Mesendoderm (in vitro differentiated cells): ENCODE data around the gene TMPRSS11F. TPM values are rescaled to one million over a fixed set of nuclear protein-coding genes. Genes with fewer than 3 reads are reported as not detected.
"Not testable (repeated sequence)": the region's sequence is repeated elsewhere in the genome, so short reads cannot be mapped to it uniquely, and the experiment has no call there.

Experiments used
- DNase-seq: peaks from one replicate; pipeline ENCODE4 v3.0.0; 2013
- H2AK5ac ChIP-seq: 2 replicates; pipeline ENCODE4 v1.6.1; 2013; ENCODE audit warnings: low read length, inconsistent platforms
- H2BK120ac ChIP-seq: 2 replicates; pipeline ENCODE4 v1.6.1; 2013; ENCODE audit warnings: low read depth, mild to moderate bottlenecking, low read length, moderate library complexity, mixed read lengths
- H2BK15ac ChIP-seq: replicated peaks from 2 replicates; pipeline ENCODE4 v1.6.1; 2013; ENCODE audit warnings: low read depth, mild to moderate bottlenecking, moderate library complexity
- H2BK5ac ChIP-seq: 2 replicates; pipeline ENCODE4 v1.6.1; 2013; ENCODE audit warnings: low read length, inconsistent platforms
- H3K18ac ChIP-seq: 2 replicates; pipeline ENCODE4 v1.6.1; 2013; ENCODE audit warnings: mild to moderate bottlenecking, low read length, mixed read lengths
- H3K23ac ChIP-seq: one replicate; pipeline ENCODE4 v1.6.1; 2013; ENCODE audit warnings: low read length
- H3K27ac ChIP-seq: 2 replicates; pipeline ENCODE4 v1.5.1; 2013; ENCODE audit warnings: low read depth, mild to moderate bottlenecking, inconsistent platforms, low read length, moderate library complexity
- H3K27me3 ChIP-seq: 2 replicates; pipeline ENCODE4 v1.6.1; 2013; ENCODE audit warnings: low read length, control low read depth, mild to moderate bottlenecking, inconsistent platforms; ENCODE audit not compliant: insufficient read depth, poor library complexity
- H3K36me3 ChIP-seq: 2 replicates; pipeline ENCODE4 v1.6.1; 2013; ENCODE audit warnings: low read length, inconsistent platforms; ENCODE audit not compliant: control insufficient read depth, insufficient read depth
- H3K4ac ChIP-seq: one replicate; pipeline ENCODE4 v1.6.1; 2013; ENCODE audit warnings: low read depth, mild to moderate bottlenecking, low read length, moderate library complexity
- H3K4me1 ChIP-seq: 2 replicates; pipeline ENCODE4 v1.6.1; 2013; ENCODE audit warnings: low read depth, low read length, inconsistent platforms; ENCODE audit not compliant: control insufficient read depth
- H3K4me2 ChIP-seq: 2 replicates; pipeline ENCODE4 v1.6.1; 2013; ENCODE audit warnings: low read length
- H3K4me3 ChIP-seq: 2 replicates; pipeline ENCODE4 v1.5.1; 2013; ENCODE audit warnings: mild to moderate bottlenecking, low read length
- H3K56ac ChIP-seq: one replicate; pipeline ENCODE4 v1.6.1; 2013; ENCODE audit warnings: low read length
- H3K79me1 ChIP-seq: 2 replicates; pipeline ENCODE4 v1.6.1; 2013; ENCODE audit warnings: low read length, inconsistent platforms
- H3K79me2 ChIP-seq: 2 replicates; pipeline ENCODE4 v1.6.1; 2013; ENCODE audit warnings: mild to moderate bottlenecking, low read length; ENCODE audit not compliant: control insufficient read depth, insufficient read depth
- H3K9ac ChIP-seq: 2 replicates; pipeline ENCODE4 v1.6.1; 2013; ENCODE audit warnings: low read length, inconsistent platforms
- H4K5ac ChIP-seq: one replicate; pipeline ENCODE4 v1.6.1; 2013; ENCODE audit warnings: low read length
- H4K8ac ChIP-seq: one replicate; pipeline ENCODE4 v1.6.1; 2013; ENCODE audit warnings: low read depth, mild to moderate bottlenecking, control low read depth, low read length, moderate library complexity
- WGBS: extraction: QIAGEN DNeasy Blood & Tissue Kit; methylation state at CpG from one replicate; pipeline ENCODE4 v1.1.7; 2013; ENCODE audit warnings: low lambda C conversion rate, missing lambda C conversion rate; ENCODE audit not compliant: insufficient coverage; ENCODE audit errors: extremely low coverage; 5-methylcytosine and 5-hydroxymethylcytosine counted together
- polyA plus RNA-seq, 2 experiments: library from polyadenylated mRNA; stranded (reverse); fragments of 200-250 nt; gene quantifications; one replicate each; pipeline ENCODE4 v1.2.3, GENCODE V29; 2013

Gene TMPRSS11F
- 0.03 TPM for polyA plus RNA-seq (2013, experiment 1 of 2)
- 0.04 TPM for polyA plus RNA-seq (2013, experiment 2 of 2)

DNA sequence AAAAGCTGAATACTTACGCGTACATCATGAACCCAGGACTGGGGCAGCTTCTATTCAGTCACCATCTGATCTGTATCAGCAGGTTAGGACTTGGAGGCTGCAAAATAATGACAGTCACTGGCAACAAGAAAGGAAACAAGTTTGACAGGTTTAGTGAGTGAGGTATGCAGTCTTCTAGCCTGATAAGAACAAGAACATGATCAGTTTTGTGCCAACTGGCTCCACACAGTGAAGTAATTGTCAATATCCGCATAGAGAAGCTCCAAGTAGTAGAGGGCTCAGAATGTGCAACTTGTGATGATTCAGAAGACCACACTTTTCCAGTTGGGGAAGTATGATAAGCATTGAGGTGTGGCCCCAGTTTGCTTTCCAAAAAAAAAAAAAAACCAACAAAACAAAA lies at the start of gene TMPRSS11F:
Gene TMPRSS11F, minus strand, starts transcription at position 77 of the 400 bp plus-strand sequence. Its CDS starts 49 bp downstream, at position 28.
- WGBS = no CpG with 5 or more reads among the region's 3 CpGs
- Histone ChIP-seq H3K36me3 (no peaks in the 10 kb centered on the region), H3K9ac (no peak within 1 kb of the TSS), H2BK15ac (no peak within 1 kb of the TSS), H3K79me2 (no peaks in the 10 kb centered on the region), H3K79me1 (no peaks in the 10 kb centered on the region), H4K5ac (no peak within 1 kb of the TSS), H3K27me3 (no peaks in the 10 kb centered on the region), H3K4me3 (no peak within 1 kb of the TSS), H3K18ac (no peak within 1 kb of the TSS), H3K4me2 (no peak within 1 kb of the TSS), H3K4me1 (peaks cover 2% of the 10 kb centered on the region), H3K56ac (no peak within 1 kb of the TSS), H3K27ac (no peak within 1 kb of the TSS), H3K4ac (no peak within 1 kb of the TSS), H2AK5ac (no peak within 1 kb of the TSS), H2BK120ac (no peak within 1 kb of the TSS), H3K23ac (no peak within 1 kb of the TSS), H4K8ac (no peak within 1 kb of the TSS), H2BK5ac (no peak within 1 kb of the TSS)
- peak; percentile 87 for DNase-seq

DNA sequence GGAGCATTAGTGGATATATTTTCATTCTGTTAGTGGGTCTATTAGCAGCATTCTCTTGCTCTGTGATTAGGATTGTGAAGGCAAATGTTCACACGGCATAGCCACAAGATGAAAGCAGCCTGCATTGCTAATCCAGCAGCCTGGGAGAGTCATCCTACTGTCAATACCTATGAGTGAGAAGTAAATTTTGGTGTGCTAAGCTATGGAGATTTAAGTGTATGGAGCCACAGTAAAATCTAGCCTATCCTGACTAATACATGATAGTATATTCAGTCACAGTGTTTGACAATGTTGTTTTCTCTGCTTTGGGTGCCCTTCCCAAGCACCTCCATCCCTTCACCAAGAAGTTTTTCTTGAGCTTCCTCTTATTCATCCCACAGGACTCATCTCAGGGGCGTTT lies 47.2 kb upstream of the TMPRSS11F start:
- no peak overlapping the region for H2BK120ac ChIP-seq
- no peaks in the 10 kb centered on the region for H3K4me1 ChIP-seq
- no peaks in the 10 kb centered on the region for H3K27me3 ChIP-seq
- H2AK5ac ChIP-seq = no peak overlapping the region
- H3K27ac ChIP-seq = no peak overlapping the region
- H2BK5ac ChIP-seq = no peak overlapping the region
- H2BK15ac ChIP-seq = no peak overlapping the region
- no peak overlapping the region for H3K56ac ChIP-seq
- H3K79me1 ChIP-seq = no peaks in the 10 kb centered on the region
- H3K79me2 ChIP-seq = no peaks in the 10 kb centered on the region
- no peak overlapping the region for H3K4me2 ChIP-seq
- no peaks in the 10 kb centered on the region for H3K36me3 ChIP-seq
- H4K8ac ChIP-seq = no peak overlapping the region
- no peak for DNase-seq
- no peak overlapping the region for H3K4me3 ChIP-seq
- H3K9ac ChIP-seq = no peak overlapping the region
- no peak overlapping the region for H3K18ac ChIP-seq
- WGBS = no CpG with 5 or more reads among the region's 2 CpGs
- H4K5ac ChIP-seq = no peak overlapping the region
- no peak overlapping the region for H3K23ac ChIP-seq
- H3K4ac ChIP-seq = no peak overlapping the region

DNA sequence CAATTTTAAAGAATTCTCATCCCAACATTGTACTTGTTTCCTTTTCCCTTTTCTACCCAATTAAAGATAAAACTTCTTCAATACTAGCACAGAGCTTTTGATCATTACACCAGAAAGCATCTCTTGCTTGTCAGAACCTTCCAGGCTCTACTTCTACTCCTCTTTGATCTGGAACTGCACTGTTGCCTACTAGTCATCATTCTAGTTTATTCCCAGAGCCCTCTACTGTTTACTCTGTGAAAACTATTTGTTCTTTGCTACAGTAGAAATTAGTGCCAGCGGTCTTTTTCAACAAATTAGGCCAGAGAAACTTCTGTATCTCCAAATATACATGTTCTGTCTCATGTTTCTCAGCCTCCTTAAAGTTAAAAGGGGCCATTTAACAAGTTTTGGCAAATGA lies 46.8 kb upstream of the TMPRSS11F start:
- Histone ChIP-seq H3K79me1 (no peaks in the 10 kb centered on the region), H2AK5ac (no peak overlapping the region), H3K27ac (no peak overlapping the region), H3K23ac (no peak overlapping the region), H2BK120ac (no peak overlapping the region), H3K4ac (no peak overlapping the region), H2BK15ac (no peak overlapping the region), H3K18ac (no peak overlapping the region), H3K56ac (no peak overlapping the region), H3K36me3 (no peaks in the 10 kb centered on the region), H3K4me2 (no peak overlapping the region), H3K9ac (no peak overlapping the region), H2BK5ac (no peak overlapping the region), H4K8ac (no peak overlapping the region), H3K4me1 (no peaks in the 10 kb centered on the region), H4K5ac (no peak overlapping the region), H3K79me2 (no peaks in the 10 kb centered on the region), H3K4me3 (no peak overlapping the region), H3K27me3 (no peaks in the 10 kb centered on the region)
- DNase-seq = peak; percentile 27
- no CpG with 5 or more reads among the region's 1 CpG for WGBS

DNA sequence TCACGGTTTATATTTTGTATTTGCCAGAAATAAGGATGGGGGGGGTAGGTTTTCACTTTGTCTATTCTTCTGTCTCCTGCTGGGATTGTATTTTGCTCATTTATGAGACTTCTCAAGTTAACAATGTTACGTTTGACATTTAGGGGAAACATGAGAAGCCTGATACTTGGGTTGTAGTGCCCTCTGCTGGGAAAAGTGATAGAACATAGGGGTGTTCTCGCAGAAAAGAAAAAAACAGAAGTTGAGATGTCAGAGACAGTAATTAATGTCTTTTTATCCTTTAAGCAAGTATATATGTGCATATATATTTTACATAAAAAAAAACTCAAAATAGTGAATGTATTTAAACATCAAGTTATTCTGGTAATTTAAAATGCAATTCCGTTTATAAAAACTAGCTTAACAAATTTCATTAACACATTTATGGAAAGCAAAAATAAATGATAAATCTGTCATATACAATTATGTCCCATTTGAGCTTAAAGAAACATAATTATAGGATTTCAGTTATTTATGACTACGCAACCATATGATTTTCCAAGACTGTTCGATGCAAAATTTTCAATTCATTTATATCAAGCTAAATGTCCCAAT lies 46.0 kb upstream of the TMPRSS11F start:
- no peak overlapping the region for H3K27ac ChIP-seq
- H4K5ac ChIP-seq = no peak overlapping the region
- H2BK15ac ChIP-seq = no peak overlapping the region
- H3K23ac ChIP-seq = no peak overlapping the region
- H2BK120ac ChIP-seq = no peak overlapping the region
- H3K4me1 ChIP-seq = no peaks in the 10 kb centered on the region
- whole genome bisulfite sequencing = no CpG with 5 or more reads among the region's 6 CpGs
- peak; percentile 73 for DNase-seq
- H3K27me3 ChIP-seq = no peaks in the 10 kb centered on the region
- H3K18ac ChIP-seq = no peak overlapping the region
- H3K4me3 ChIP-seq = no peak overlapping the region
- H2AK5ac ChIP-seq = no peak overlapping the region
- H3K36me3 ChIP-seq = no peaks in the 10 kb centered on the region
- no peak overlapping the region for H3K4me2 ChIP-seq
- H3K9ac ChIP-seq = no peak overlapping the region
- H4K8ac ChIP-seq = no peak overlapping the region
- H3K79me1 ChIP-seq = no peaks in the 10 kb centered on the region
- H3K56ac ChIP-seq = no peak overlapping the region
- H2BK5ac ChIP-seq = no peak overlapping the region
- no peak overlapping the region for H3K4ac ChIP-seq
- H3K79me2 ChIP-seq = no peaks in the 10 kb centered on the region

DNA sequence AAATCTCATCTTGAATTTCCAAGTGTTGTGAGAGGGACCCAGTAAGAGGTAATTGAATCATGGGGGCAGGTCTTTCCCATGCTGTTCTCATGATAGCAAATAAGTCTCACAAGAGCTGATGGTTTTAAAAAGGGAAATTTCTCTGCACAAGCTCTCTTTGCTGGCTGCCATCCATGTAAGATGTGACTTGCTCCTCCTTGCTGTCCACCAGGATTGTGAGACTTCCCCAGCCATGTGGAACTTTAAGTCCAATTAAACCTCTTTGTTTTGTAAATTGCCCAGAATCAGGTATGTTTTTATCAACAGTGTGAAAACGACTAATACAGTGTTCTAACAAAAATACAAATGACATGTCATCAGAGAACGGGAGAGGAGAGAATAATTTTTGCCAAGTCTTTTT lies 44.7 kb upstream of the TMPRSS11F start:
- H3K4me3 ChIP-seq, H3K56ac ChIP-seq, H3K4me2 ChIP-seq, H2BK5ac ChIP-seq, H3K27ac ChIP-seq, H3K4me1 ChIP-seq, H4K8ac ChIP-seq, H3K4ac ChIP-seq, H3K79me2 ChIP-seq, H2AK5ac ChIP-seq, H3K27me3 ChIP-seq, H2BK15ac ChIP-seq, DNase-seq, H2BK120ac ChIP-seq, H3K23ac ChIP-seq, H3K36me3 ChIP-seq, H3K9ac ChIP-seq, H3K18ac ChIP-seq, H3K79me1 ChIP-seq, H4K5ac ChIP-seq: not testable (repeated sequence)
- WGBS = no CpG with 5 or more reads among the region's 2 CpGs

DNA sequence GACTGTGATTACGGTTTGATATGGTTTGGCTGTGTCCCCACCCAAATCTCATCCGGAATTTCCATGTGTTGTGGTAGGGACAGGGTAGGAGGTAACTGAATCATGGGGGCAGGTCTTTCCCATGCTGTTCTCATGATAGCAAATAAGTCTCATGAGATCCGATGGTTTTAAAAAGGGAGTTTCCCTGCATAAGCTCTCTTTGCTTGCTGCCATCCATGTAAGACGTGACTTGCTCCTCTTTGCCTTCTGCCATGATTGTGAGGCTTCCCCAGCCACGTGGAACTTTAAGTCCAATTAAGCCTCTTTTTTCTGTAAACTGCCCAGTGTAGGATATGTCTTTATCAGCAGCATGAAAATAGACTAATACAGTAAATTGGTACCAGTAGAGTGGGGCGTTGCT lies 42.5 kb upstream of the TMPRSS11F start:
- H2BK15ac ChIP-seq, H3K4me3 ChIP-seq, H3K4me1 ChIP-seq, H3K23ac ChIP-seq, H2BK5ac ChIP-seq, H3K79me2 ChIP-seq, H3K27me3 ChIP-seq, H2BK120ac ChIP-seq, H3K9ac ChIP-seq, H4K8ac ChIP-seq, H3K36me3 ChIP-seq, H3K18ac ChIP-seq, DNase-seq, H3K27ac ChIP-seq, H3K79me1 ChIP-seq, H4K5ac ChIP-seq, H3K4ac ChIP-seq, H2AK5ac ChIP-seq, H3K4me2 ChIP-seq, H3K56ac ChIP-seq: not testable (repeated sequence)
- no CpG with 5 or more reads among the region's 6 CpGs for WGBS
